ENCODE results near the gene ADAMTS6. TPM values are rescaled to one million over a fixed set of nuclear protein-coding genes. Genes with fewer than 3 reads are reported as not detected.

The ADAMTS6 gene
- total and polyA plus RNA-seq, 2 experiments from 2014 or later, result 0.78 to 2.0 TPM

GRCh38 chr5:65194871-65195270, 286.8 kb downstream of the ADAMTS6 start:
- no peaks in the 10 kb centered on the region for H3F3A ChIP-seq (replicated peaks; ENCODE audit: low read depth)
- Mint-ChIP-seq H3K4me1 (no peaks in the 10 kb centered on the region; the same call in 2 of the 3 replicates), H3K27ac (no peak overlapping the region), H3K9me3 (no peaks in the 10 kb centered on the region), H3K36me3 (ENCODE audit: low read depth) (no peaks in the 10 kb centered on the region), H3K4me3 (no peak overlapping the region), H3K27me3 (ENCODE audit: insufficient read depth, low read depth, poor library complexity) (no peaks in the 10 kb centered on the region)
- H3K4me1 ChIP-seq (ENCODE audit: insufficient read depth), result no peaks in the 10 kb centered on the region
- no peaks in the 10 kb centered on the region for H3K36me3 ChIP-seq (ENCODE audit: insufficient read depth)
- H3K4me3 ChIP-seq, result no peak overlapping the region
- DNase-seq (ENCODE audit: low spot score) (no peak), ATAC-seq (no peak)
- H4K20me1 ChIP-seq (replicated peaks; ENCODE audit: insufficient read depth), result no peaks in the 10 kb centered on the region
- no peaks in the 10 kb centered on the region for H3K27me3 ChIP-seq (ENCODE audit: insufficient read depth)
- no peak overlapping the region for H3K4me2 ChIP-seq
- H2AFZ ChIP-seq, result no peak overlapping the region
- H3K9me2 ChIP-seq (ENCODE audit: insufficient read depth), result no peaks in the 10 kb centered on the region
- no peak overlapping the region for H3K27ac ChIP-seq (ENCODE audit: low read depth)
- TF ChIP-seq JUNB (IDR thresholded peaks at IDR 0.05; ENCODE audit: unreplicated experiment) (no peak), ZNF114 (CRISPR knock-in tag; IDR thresholded peaks at IDR 0.05) (no peak), EZH2phosphoT487 (IDR thresholded peaks at IDR 0.05; ENCODE audit: unreplicated experiment) (no peak), POLR2AphosphoS5 (IDR thresholded peaks at IDR 0.05; ENCODE audit: low read depth) (no peak), ETS1 (IDR thresholded peaks at IDR 0.05) (no peak), STAT1 (IDR thresholded peaks at IDR 0.05; ENCODE audit: unreplicated experiment) (no peak), CTCF (conservative IDR thresholded peaks at IDR 0.05; ENCODE audit: low read depth in 2 of 2) (no peak), REST (IDR thresholded peaks at IDR 0.05; ENCODE audit: unreplicated experiment) (no peak), CREB1 (CRISPR knock-in tag; IDR thresholded peaks at IDR 0.05; ENCODE audit: low read depth) (no peak), ZNF331 (CRISPR knock-in tag; IDR thresholded peaks at IDR 0.05; ENCODE audit: low read depth) (no peak), ZNF462 (CRISPR knock-in tag; IDR thresholded peaks at IDR 0.05) (no peak), EZH2 (IDR thresholded peaks at IDR 0.05; ENCODE audit: low read depth, unreplicated experiment) (no peak), NANOG (IDR thresholded peaks at IDR 0.05; ENCODE audit: borderline replicate concordance) (no peak)
- no peaks in the 10 kb centered on the region for H3K79me2 ChIP-seq (replicated peaks; ENCODE audit: insufficient read depth)

Measured in GM23338 (cell line).